Osteocyte (in vitro differentiated cells): Measurements from ENCODE around the gene HSD17B12. TPM values are rescaled to one million over a fixed set of nuclear protein-coding genes. Genes with fewer than 3 reads are reported as not detected.

ENCODE experiments used
- DNase-seq: peaks from one replicate; pipeline ENCODE4 v3.0.0; 2021; ENCODE audit warnings: mixed read lengths; ENCODE audit not compliant: unreplicated experiment; ENCODE audit errors: extremely low spot score
- H3K27ac Mint-ChIP-seq: one replicate; pipeline ENCODE4 v1.8.0; 2021; ENCODE audit warnings: mild to moderate bottlenecking, mixed read lengths; ENCODE audit not compliant: unreplicated experiment
- H3K27me3 Mint-ChIP-seq: one replicate; pipeline ENCODE4 v1.8.0; 2021; ENCODE audit warnings: mixed read lengths; ENCODE audit not compliant: unreplicated experiment
- H3K36me3 Mint-ChIP-seq: one replicate; pipeline ENCODE4 v1.8.0; 2021; ENCODE audit warnings: mixed read lengths; ENCODE audit not compliant: unreplicated experiment
- H3K4me1 Mint-ChIP-seq: one replicate; pipeline ENCODE4 v1.8.0; 2021; ENCODE audit warnings: mixed read lengths; ENCODE audit not compliant: unreplicated experiment
- H3K4me3 Mint-ChIP-seq: one replicate; pipeline ENCODE4 v1.8.0; 2021; ENCODE audit warnings: mild to moderate bottlenecking, moderate library complexity, mixed read lengths; ENCODE audit not compliant: unreplicated experiment
- H3K9me3 Mint-ChIP-seq: one replicate; pipeline ENCODE4 v1.8.0; 2021; ENCODE audit warnings: mixed read lengths; ENCODE audit not compliant: unreplicated experiment
- total RNA-seq: library from RNA; stranded (reverse); gene quantifications from 2 replicates; pipeline ENCODE4 v1.2.1, GENCODE V29; 2021
- TF ChIP-seq, protein P1 (sequence below): fragments of 200-600 bp; sonication (generic); IDR thresholded peaks from 2 replicates; pipeline ENCODE4 v1.5.0; 2021; ENCODE audit warnings: antibody characterized with exemption, mild to moderate bottlenecking, moderate library complexity

HSD17B12 gene
- total RNA-seq, 1 donor from 2014 or later = 81.6 TPM

DNA sequence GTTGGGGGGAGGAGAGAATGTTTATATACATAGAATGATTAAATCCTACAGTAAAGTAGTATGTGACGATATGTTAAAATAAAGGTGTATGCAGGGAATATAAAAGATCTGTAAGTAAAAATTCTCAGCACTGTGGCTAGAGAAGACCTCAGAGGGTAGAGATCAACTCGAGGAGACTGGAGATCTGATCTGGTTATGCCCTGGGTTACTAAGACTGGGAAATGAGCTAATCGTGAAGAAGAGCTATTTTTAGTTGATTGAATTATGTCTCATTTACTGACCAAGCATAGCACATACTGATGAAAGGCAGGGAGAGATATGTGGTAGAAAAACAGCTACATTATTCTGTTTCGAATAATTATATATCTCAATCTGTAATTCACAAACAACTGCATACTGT, 157.3 kb downstream of the HSD17B12 start:
- Mint-ChIP-seq H3K36me3 (peaks cover 13% of the 10 kb centered on the region), H3K9me3 (no peaks in the 10 kb centered on the region), H3K27me3 (no peaks in the 10 kb centered on the region), H3K4me1 (peaks cover 9% of the 10 kb centered on the region), H3K4me3 (no peak overlapping the region), H3K27ac (no peak overlapping the region)
- no peak for DNase-seq
- TF ChIP-seq, protein P1, sequence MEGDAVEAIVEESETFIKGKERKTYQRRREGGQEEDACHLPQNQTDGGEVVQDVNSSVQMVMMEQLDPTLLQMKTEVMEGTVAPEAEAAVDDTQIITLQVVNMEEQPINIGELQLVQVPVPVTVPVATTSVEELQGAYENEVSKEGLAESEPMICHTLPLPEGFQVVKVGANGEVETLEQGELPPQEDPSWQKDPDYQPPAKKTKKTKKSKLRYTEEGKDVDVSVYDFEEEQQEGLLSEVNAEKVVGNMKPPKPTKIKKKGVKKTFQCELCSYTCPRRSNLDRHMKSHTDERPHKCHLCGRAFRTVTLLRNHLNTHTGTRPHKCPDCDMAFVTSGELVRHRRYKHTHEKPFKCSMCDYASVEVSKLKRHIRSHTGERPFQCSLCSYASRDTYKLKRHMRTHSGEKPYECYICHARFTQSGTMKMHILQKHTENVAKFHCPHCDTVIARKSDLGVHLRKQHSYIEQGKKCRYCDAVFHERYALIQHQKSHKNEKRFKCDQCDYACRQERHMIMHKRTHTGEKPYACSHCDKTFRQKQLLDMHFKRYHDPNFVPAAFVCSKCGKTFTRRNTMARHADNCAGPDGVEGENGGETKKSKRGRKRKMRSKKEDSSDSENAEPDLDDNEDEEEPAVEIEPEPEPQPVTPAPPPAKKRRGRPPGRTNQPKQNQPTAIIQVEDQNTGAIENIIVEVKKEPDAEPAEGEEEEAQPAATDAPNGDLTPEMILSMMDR = no peak

DNA sequence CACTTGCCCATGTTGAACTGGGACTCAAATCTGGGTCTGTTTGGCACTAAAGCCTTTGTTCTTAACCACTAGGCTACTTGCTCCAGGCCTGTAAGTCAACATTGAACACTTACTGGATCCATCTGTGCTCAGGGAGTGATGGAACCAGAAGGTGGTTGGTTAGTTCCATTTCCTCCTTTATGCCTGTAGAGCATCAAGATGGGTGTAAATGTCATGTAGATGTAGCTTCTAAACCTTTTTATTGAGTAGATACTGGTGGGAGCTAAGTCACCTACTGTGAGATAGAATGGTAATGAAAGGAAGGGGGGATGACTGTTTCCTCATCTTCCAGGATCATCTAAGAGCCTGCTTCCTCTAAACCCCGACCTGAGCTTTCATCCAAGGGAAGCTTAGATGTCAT, 161.5 kb downstream of the HSD17B12 start:
- TF ChIP-seq, protein P1 = no peak
- no peak overlapping the region for H3K27ac Mint-ChIP-seq
- no peaks in the 10 kb centered on the region for H3K27me3 Mint-ChIP-seq
- H3K4me3 Mint-ChIP-seq = no peak overlapping the region
- H3K4me1 Mint-ChIP-seq = peaks cover 2% of the 10 kb centered on the region
- H3K9me3 Mint-ChIP-seq = no peaks in the 10 kb centered on the region
- peaks cover 16% of the 10 kb centered on the region for H3K36me3 Mint-ChIP-seq
- DNase-seq = no peak

DNA sequence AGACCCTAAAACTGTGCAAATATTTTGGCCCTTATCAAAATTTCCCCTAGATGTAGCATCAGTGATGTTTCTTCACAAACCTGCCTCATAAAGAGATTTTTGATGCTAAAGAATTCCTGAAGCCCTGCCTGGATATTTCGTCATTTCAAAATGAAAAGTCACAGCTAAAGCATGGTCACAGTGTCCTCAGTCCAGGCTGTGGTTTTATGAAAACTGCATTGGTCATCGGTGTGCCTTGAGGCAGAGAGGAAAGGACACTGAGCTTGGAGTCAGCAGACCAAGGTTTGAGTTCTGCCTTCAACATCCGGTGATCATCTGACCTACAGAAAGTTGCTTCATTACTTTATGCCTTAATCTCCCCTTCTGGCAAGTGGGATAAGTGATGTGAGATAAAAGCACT, 165.3 kb downstream of the HSD17B12 start:
- H3K36me3 Mint-ChIP-seq = peaks cover 11% of the 10 kb centered on the region
- no peaks in the 10 kb centered on the region for H3K27me3 Mint-ChIP-seq
- no peak overlapping the region for H3K4me3 Mint-ChIP-seq
- no peaks in the 10 kb centered on the region for H3K9me3 Mint-ChIP-seq
- H3K27ac Mint-ChIP-seq = no peak overlapping the region
- TF ChIP-seq, protein P1 = no peak
- DNase-seq = no peak
- H3K4me1 Mint-ChIP-seq = peaks cover 2% of the 10 kb centered on the region

DNA sequence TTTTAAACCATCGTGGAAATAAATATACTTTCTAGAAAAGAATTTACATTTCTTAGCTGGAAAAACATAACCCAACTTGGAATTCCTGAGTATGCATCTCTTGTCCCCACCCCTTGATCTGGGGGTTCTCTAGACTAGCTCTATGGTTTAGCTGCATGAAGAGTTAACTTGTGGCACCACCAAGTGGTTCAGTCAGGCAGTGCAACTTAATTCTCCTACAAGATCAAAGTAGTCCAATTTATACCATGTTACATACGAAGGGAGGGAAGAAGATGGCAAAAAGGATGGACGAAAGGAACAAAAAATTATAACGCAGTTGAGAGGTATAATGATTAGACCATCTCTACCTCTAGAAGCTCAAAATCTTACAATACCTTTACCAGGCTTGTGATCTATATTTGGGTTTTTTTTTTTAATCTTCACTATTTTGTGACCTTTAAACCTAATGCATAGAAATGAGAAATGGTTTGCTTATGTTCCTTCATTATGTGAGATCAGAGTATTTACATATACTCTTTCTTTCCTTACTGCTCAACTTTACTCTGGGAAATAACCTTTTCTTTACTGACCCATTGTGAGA, 171.6 kb downstream of the HSD17B12 start:
- H3K27me3 Mint-ChIP-seq = no peaks in the 10 kb centered on the region
- TF ChIP-seq, protein P1 = peak; percentile 84
- peaks cover 4% of the 10 kb centered on the region for H3K36me3 Mint-ChIP-seq
- H3K9me3 Mint-ChIP-seq = no peaks in the 10 kb centered on the region
- H3K4me1 Mint-ChIP-seq = no peaks in the 10 kb centered on the region
- DNase-seq = no peak
- no peak overlapping the region for H3K27ac Mint-ChIP-seq
- no peak overlapping the region for H3K4me3 Mint-ChIP-seq

DNA sequence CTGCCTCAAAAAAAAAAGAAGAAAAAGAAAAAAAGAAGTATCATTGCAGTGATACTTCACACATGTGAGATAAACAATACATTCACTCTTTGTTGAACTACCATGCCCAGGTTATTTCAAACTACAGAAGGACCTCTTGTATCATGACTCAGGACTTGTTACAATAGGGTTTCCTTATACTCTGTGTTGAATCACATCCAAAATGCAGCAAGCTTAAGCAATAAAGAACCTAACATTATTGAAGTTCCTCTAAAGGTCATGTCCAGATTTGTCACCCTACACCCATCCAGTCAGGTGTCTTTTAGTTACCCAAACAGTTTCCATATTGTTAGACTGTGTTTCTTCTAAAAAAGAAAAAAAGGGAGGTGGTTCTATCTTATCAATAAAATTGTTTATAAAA, 173.2 kb downstream of the HSD17B12 start:
- Mint-ChIP-seq H3K36me3 (peaks cover 4% of the 10 kb centered on the region), H3K27ac (no peak overlapping the region), H3K4me1 (no peaks in the 10 kb centered on the region), H3K4me3 (no peak overlapping the region), H3K27me3 (no peaks in the 10 kb centered on the region), H3K9me3 (no peaks in the 10 kb centered on the region)
- TF ChIP-seq, protein P1 = no peak
- no peak for DNase-seq
